Transverse colon (tissue), 4 donors: ENCODE data around the gene LRP1-AS. TPM values are rescaled to one million over a fixed set of nuclear protein-coding genes. Genes with fewer than 3 reads are reported as not detected.

Experiments used
- DNase-seq: peaks from one replicate; pipeline ENCODE4 v3.0.0-alpha.2; 2019
- H3K27ac ChIP-seq, 4 donors: fragments of 200-600 bp; sonication (generic); 2 replicates each; pipeline ENCODE4 v1.5.1; 2016 to 2018; ENCODE audit warnings: inconsistent platforms in 4 of 4
- H3K27me3 ChIP-seq: fragments of 200-600 bp; sonication (generic); 2 replicates; pipeline ENCODE4 v1.5.1; 2017; ENCODE audit warnings: inconsistent platforms
- H3K36me3 ChIP-seq, 4 donors: fragments of 200-600 bp; sonication (generic); 2 replicates each; pipeline ENCODE4 v1.5.1; 2017 to 2019; ENCODE audit warnings: inconsistent platforms in 4 of 4
- H3K4me1 ChIP-seq, 4 donors: fragments of 200-600 bp; sonication (generic); 2 replicates each; pipeline ENCODE4 v1.5.1; 2017 to 2020; ENCODE audit warnings: inconsistent platforms in 4 of 4
- H3K4me3 ChIP-seq, 4 donors: fragments of 200-600 bp; sonication (generic); 1 replicate in 1 of 4; 2 replicates in 3 of 4; pipeline versions ENCODE4 v1.5.1 to v1.6.1; 2017 to 2019; ENCODE audit warnings: inconsistent platforms in 4 of 4
- H3K9me3 ChIP-seq, 2 donors: fragments of 200-600 bp; sonication (generic); 2 replicates each; pipeline ENCODE4 v1.5.1; 2017 to 2019; ENCODE audit warnings: inconsistent platforms in 2 of 2
- EP300 ChIP-seq: sonication (generic); formaldehyde crosslinking; IDR thresholded peaks from one replicate; pipeline ENCODE4 v1.6.1; 2017; ENCODE audit warnings: antibody characterized with exemption, low read depth
- POLR2A ChIP-seq: fragments of 450-650 bp; IDR thresholded peaks from one replicate; pipeline ENCODE4 v1.6.1; 2016; ENCODE audit warnings: antibody characterized with exemption, mild to moderate bottlenecking, moderate library complexity
- POLR2AphosphoS5 ChIP-seq, 3 donors: sonication (generic); formaldehyde crosslinking; IDR thresholded peaks; one replicate each; pipeline ENCODE4 v1.6.1; 2016; ENCODE audit warnings: antibody characterized with exemption in 3 of 3
- WGBS, 2 donors: methylation state at CpG; one replicate each; pipeline ENCODE4 v1.1.5; 2018; ENCODE audit warnings: low coverage in 1 of 2; 5-methylcytosine and 5-hydroxymethylcytosine counted together
- in situ Hi-C, 4 donors: fragments of 200-750 bp; cut with MboI; loops; one replicate each; pipeline versions ENCODE4 v1.15.0 to v1.15.1; 2017; ENCODE audit warnings: low sequenced_read_pairs in 3 of 4, low pct_ligation_motif_present in 1 of 4, low pct_unique_long_range_greater_than_20kb in 1 of 4
- intact Hi-C: fragments of 100-400 bp; cut with DNase I; formaldehyde crosslinking; loops from one replicate; pipeline ENCODE4 v1.15.1; 2023; ENCODE audit warnings: low total_unique reads
- total RNA-seq, 4 donors: library from RNA; depleted of rRNA; stranded (reverse); fragments of >200 nt; gene quantifications; one replicate each; pipeline ENCODE4 v1.1.0, GENCODE V29; 2016
- TF ChIP-seq, protein P1 (sequence below), 5 experiments: fragments of 200-600 bp in 3 of 5; fragments of 450-650 bp in 2 of 5; sonication (generic) in 3 of 5; IDR thresholded peaks; 1 replicate in 2 of 5; 2 replicates in 3 of 5; pipeline ENCODE4 v1.5.1; 2016 to 2017; ENCODE audit warnings: antibody characterized with exemption in 5 of 5, inconsistent platforms in 3 of 5, mild to moderate bottlenecking in 2 of 5, moderate library complexity in 1 of 5

Gene LRP1-AS
- total RNA-seq, 4 donors from 2014 or later: not detected

DNA sequence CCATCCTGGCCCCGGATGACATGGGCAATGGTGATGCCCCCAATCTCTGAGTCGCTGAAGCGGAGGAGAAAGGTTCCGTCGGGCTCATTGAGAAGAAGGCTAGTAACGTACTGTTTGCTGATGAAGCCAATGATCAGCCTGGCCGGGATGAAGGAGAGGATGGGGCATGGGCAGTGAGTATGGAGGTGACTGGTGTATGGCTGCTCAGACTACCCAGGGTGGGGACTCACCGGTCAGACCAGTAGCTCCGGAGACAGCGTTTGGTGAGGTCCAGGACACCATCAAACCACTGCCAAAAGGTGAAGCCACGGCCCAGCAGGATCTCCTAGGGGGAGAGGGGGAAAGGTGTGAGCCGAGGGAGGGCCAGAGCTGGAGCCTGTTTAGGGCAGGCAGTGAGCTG, 47.7 kb downstream of the LRP1-AS start:
- no peak overlapping the region for H3K4me3 ChIP-seq
- H3K4me1 ChIP-seq: peaks cover 0 to 52% (median 8%) of the 10 kb centered on the region in 4 donors
- DNase-seq: no peak
- no peaks in the 10 kb centered on the region for H3K9me3 ChIP-seq
- intact Hi-C loops (no loop called here), in situ Hi-C loops (no loop called here)
- H3K36me3 ChIP-seq: peaks cover 0 to 35% (median 13%) of the 10 kb centered on the region in 4 donors
- H3K27me3 ChIP-seq: no peaks in the 10 kb centered on the region
- TF ChIP-seq EP300 (no peak), POLR2AphosphoS5 (IDR thresholded peaks at IDR 0.05) (no peak), POLR2A (no peak)
- TF ChIP-seq, protein P1, sequence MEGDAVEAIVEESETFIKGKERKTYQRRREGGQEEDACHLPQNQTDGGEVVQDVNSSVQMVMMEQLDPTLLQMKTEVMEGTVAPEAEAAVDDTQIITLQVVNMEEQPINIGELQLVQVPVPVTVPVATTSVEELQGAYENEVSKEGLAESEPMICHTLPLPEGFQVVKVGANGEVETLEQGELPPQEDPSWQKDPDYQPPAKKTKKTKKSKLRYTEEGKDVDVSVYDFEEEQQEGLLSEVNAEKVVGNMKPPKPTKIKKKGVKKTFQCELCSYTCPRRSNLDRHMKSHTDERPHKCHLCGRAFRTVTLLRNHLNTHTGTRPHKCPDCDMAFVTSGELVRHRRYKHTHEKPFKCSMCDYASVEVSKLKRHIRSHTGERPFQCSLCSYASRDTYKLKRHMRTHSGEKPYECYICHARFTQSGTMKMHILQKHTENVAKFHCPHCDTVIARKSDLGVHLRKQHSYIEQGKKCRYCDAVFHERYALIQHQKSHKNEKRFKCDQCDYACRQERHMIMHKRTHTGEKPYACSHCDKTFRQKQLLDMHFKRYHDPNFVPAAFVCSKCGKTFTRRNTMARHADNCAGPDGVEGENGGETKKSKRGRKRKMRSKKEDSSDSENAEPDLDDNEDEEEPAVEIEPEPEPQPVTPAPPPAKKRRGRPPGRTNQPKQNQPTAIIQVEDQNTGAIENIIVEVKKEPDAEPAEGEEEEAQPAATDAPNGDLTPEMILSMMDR (IDR thresholded peaks at IDR 0.05): no peak
- H3K27ac ChIP-seq: peak overlapping the region in 2 of 4 donors; percentile 15 to 25
- 85% methylated on average over 8 to 12 of the region's 12 CpGs for WGBS, 2 donors

DNA sequence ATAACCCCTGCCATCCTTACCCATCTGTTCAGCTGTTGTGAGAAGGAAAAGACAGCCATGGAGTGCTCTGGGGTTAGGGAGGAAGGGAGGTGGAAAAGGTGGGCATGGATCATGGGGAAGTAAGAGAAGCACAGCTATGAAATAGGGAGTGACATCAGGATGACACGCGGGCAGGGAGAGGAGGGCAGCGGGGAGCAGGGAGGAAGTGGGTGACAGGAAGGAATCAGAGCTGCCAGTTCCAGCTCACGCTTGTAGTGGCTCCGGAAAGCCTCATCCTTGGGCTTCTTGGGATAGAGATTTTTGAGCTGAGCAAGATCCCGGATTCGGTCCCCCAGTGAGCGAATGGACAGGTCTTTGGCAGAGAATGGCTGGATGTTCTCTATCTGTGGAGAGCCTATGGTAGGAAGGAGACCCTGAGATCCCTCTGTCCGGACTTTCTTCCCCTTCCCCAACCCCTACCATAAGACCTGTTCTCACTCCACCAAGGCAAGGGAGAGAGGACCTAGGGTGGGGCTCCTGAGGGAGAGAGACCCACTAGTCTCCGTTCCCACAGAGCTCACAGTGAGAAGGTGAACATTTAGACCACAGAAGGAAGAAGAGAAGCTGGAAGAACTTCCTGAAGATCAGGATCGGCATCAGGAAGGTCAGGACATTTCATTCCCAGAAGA, 48.2 kb downstream of the LRP1-AS start:
- in situ Hi-C loops: no loop called here
- Histone ChIP-seq H3K27ac (peak overlapping the region in 1 of 4 donors; percentile 15), H3K4me3 (no peak overlapping the region), H3K27me3 (no peaks in the 10 kb centered on the region), H3K4me1 (peaks cover 0 to 57% (median 9%) of the 10 kb centered on the region in 4 donors), H3K36me3 (peaks cover 0 to 33% (median 10%) of the 10 kb centered on the region in 4 donors), H3K9me3 (no peaks in the 10 kb centered on the region)
- intact Hi-C loops: no loop called here
- TF ChIP-seq EP300 (no peak), POLR2A (no peak), POLR2AphosphoS5 (IDR thresholded peaks at IDR 0.05) (no peak)
- TF ChIP-seq, protein P1 (IDR thresholded peaks at IDR 0.05): no peak
- no peak for DNase-seq
- 72 to 90% methylated on average over 6 to 11 of the region's 11 CpGs for WGBS, 2 donors

DNA sequence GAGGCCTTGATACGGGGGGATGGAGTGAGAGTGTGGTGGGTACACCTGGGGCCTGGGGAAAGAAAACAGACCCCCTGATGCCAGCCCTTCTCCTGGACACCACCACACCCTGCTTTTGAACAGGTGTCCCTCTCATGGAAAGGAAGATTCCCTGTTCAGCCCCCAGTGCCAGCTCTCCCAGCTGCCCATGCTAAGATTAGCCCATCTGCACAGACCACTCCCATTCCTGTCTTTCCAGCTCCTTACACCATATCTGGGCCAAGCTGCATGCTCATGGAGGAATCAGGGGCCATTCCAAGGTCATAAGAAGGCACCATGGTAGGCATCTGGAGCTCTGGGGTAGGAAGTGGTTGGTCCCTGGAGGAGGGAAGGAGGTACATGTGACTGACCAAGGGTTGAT, 48.9 kb downstream of the LRP1-AS start:
- intact Hi-C loops (no loop called here), in situ Hi-C loops (no loop called here)
- H3K4me1 ChIP-seq: peaks cover under 1 to 62% (median 13%) of the 10 kb centered on the region in 4 donors
- no peak overlapping the region for H3K27ac ChIP-seq
- WGBS, 2 donors: 96 to 100% methylated on average over 1 of the region's 1 CpG
- H3K4me3 ChIP-seq: no peak overlapping the region
- H3K9me3 ChIP-seq: no peaks in the 10 kb centered on the region
- H3K27me3 ChIP-seq: no peaks in the 10 kb centered on the region
- no peak for TF ChIP-seq EP300
- TF ChIP-seq POLR2A: no peak
- TF ChIP-seq, protein P1 (IDR thresholded peaks at IDR 0.05): no peak
- TF ChIP-seq POLR2AphosphoS5 (IDR thresholded peaks at IDR 0.05): no peak
- H3K36me3 ChIP-seq: peaks cover 0 to 31% (median 9%) of the 10 kb centered on the region in 4 donors
- DNase-seq: no peak

DNA sequence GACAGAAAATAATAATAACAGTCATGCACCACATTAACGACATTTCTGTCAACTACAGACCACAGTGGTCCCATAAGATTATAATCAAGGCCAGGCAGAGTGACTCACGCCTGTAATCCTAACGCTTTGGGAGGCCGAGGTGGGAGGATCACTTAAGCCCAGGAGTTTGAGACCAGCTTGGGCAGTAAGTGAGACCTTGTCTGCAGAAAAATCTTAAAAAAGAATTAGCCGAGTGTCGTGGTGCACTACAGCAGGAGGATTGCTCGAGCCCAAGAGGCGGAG, 49.9 kb downstream of the LRP1-AS start:
- TF ChIP-seq POLR2AphosphoS5 (IDR thresholded peaks at IDR 0.05) (no peak), EP300 (no peak), POLR2A (no peak)
- TF ChIP-seq, protein P1 (IDR thresholded peaks at IDR 0.05): no peak
- no peak for DNase-seq
- intact Hi-C loops: no loop called here
- no peak overlapping the region for H3K4me3 ChIP-seq
- H3K36me3 ChIP-seq: peaks cover 0 to 31% (median 9%) of the 10 kb centered on the region in 4 donors
- H3K4me1 ChIP-seq: peaks cover 11 to 62% (median 20%) of the 10 kb centered on the region in 4 donors
- H3K9me3 ChIP-seq: no peaks in the 10 kb centered on the region
- in situ Hi-C loops: no loop called here
- H3K27me3 ChIP-seq: no peaks in the 10 kb centered on the region
- H3K27ac ChIP-seq: no peak overlapping the region
- WGBS, 2 donors: 80 to 89% methylated on average over 3 to 8 of the region's 8 CpGs
